ENCODE measurements around the gene SEMA3F.

GRCh38 chr3:50153782-50154475 lies 1.2 kb upstream of the SEMA3F start:
- TF ChIP-seq CTCF (IDR thresholded peaks at IDR 0.05), result no peak
- no peak for TF ChIP-seq POLR2A (IDR thresholded peaks at IDR 0.05)
